HL-60 (cell line): Measurements from ENCODE around the gene YY1.

Experiments
- DNase-seq, 2 experiments: peaks; one replicate each; pipeline ENCODE4 v3.0.0-alpha.2; 2010 to 2020; ENCODE audit warnings: low read depth in 1 of 2, low spot score in 1 of 2
- H3K27ac ChIP-seq: fragments of 250-450 bp; sonication (Bioruptor Pico); replicated peaks from 2 replicates; pipeline ENCODE4 v1.5.1; 2020; ENCODE audit warnings: mild to moderate bottlenecking, moderate library complexity
- H3K27me3 ChIP-seq: fragments of 250-450 bp; sonication (Bioruptor Pico); 2 replicates; pipeline ENCODE4 v1.5.1; 2021; ENCODE audit warnings: mild to moderate bottlenecking, moderate library complexity; ENCODE audit not compliant: insufficient read depth, poor library complexity, severe bottlenecking
- H3K4me3 ChIP-seq: replicated peaks from 2 replicates; pipeline ENCODE4 v1.5.1; 2011; ENCODE audit warnings: mild to moderate bottlenecking, control low read depth, low read length; ENCODE audit not compliant: insufficient read depth
- GABPA ChIP-seq: IDR thresholded peaks from 2 replicates; pipeline ENCODE4 v1.6.1; 2012; ENCODE audit warnings: low read depth
- POLR2AphosphoS5 ChIP-seq: IDR thresholded peaks from 2 replicates; pipeline ENCODE4 v1.6.1; 2012; ENCODE audit warnings: low read depth
- SPI1 ChIP-seq: IDR thresholded peaks from 2 replicates; pipeline ENCODE4 v1.6.1; 2012; ENCODE audit warnings: low read depth, mild to moderate bottlenecking, borderline replicate concordance
- TF ChIP-seq, protein P1 (sequence below): IDR thresholded peaks from 2 replicates; pipeline ENCODE4 v1.6.1; 2012; ENCODE audit warnings: low read depth; ENCODE audit not compliant: insufficient replicate concordance
- TF ChIP-seq, protein P2 (sequence below): IDR thresholded peaks from one replicate; pipeline ENCODE4 v1.5.1; 2011; ENCODE audit warnings: low read length, control low read depth, inconsistent platforms; ENCODE audit not compliant: insufficient read depth

YY1 gene

DNA sequence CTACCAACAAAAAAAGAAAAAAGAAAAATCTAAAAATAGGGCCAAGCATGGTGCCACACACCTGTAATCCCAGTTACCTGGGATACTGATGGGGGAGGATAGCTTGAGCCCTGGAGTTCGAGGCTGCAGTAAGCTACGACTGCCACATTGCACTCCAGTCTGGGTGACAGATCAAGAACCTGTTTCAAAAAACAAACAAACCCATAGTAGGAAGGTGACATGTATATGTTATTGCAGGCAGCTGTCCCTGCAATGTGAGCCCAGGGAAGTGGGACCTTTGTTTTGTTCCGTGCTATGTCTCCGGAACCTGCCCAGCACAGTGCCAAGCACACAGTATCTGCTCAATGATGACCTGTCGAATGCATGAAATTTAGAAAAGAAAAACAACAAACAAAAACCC is 37.2 kb upstream of the YY1 start:
- no peak overlapping the region for H3K27ac ChIP-seq
- H3K4me3 ChIP-seq = no peak overlapping the region
- H3K27me3 ChIP-seq = no peaks in the 10 kb centered on the region
- no peak for TF ChIP-seq SPI1
- TF ChIP-seq, protein P1, sequence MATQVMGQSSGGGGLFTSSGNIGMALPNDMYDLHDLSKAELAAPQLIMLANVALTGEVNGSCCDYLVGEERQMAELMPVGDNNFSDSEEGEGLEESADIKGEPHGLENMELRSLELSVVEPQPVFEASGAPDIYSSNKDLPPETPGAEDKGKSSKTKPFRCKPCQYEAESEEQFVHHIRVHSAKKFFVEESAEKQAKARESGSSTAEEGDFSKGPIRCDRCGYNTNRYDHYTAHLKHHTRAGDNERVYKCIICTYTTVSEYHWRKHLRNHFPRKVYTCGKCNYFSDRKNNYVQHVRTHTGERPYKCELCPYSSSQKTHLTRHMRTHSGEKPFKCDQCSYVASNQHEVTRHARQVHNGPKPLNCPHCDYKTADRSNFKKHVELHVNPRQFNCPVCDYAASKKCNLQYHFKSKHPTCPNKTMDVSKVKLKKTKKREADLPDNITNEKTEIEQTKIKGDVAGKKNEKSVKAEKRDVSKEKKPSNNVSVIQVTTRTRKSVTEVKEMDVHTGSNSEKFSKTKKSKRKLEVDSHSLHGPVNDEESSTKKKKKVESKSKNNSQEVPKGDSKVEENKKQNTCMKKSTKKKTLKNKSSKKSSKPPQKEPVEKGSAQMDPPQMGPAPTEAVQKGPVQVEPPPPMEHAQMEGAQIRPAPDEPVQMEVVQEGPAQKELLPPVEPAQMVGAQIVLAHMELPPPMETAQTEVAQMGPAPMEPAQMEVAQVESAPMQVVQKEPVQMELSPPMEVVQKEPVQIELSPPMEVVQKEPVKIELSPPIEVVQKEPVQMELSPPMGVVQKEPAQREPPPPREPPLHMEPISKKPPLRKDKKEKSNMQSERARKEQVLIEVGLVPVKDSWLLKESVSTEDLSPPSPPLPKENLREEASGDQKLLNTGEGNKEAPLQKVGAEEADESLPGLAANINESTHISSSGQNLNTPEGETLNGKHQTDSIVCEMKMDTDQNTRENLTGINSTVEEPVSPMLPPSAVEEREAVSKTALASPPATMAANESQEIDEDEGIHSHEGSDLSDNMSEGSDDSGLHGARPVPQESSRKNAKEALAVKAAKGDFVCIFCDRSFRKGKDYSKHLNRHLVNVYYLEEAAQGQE = no peak
- DNase-seq = no peak

DNA sequence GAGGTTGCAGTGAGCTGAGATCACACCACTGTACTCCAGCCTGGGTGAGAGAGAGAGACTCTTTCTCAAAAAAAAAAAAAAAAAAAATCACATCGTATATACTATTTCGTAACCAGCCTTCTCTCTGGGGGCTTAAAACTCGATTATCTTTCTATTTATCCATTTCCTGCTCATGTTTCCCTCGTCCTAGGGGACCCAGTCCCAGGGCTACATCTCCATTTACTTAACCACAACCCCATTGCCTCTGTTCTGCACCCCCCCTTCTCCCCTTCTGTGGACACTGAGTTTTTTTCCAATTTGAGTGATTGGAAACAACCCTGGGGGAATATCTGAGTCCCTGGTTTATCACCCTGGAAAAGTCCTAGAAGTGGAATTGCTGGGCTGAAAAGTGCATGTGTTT is 36.2 kb upstream of the YY1 start:
- Histone ChIP-seq H3K4me3 (no peak overlapping the region), H3K27ac (no peak overlapping the region), H3K27me3 (no peaks in the 10 kb centered on the region)
- no peak for DNase-seq
- TF ChIP-seq SPI1 (no peak), POLR2AphosphoS5 (no peak), GABPA (no peak)
- TF ChIP-seq, protein P1 = no peak
- TF ChIP-seq, protein P2, sequence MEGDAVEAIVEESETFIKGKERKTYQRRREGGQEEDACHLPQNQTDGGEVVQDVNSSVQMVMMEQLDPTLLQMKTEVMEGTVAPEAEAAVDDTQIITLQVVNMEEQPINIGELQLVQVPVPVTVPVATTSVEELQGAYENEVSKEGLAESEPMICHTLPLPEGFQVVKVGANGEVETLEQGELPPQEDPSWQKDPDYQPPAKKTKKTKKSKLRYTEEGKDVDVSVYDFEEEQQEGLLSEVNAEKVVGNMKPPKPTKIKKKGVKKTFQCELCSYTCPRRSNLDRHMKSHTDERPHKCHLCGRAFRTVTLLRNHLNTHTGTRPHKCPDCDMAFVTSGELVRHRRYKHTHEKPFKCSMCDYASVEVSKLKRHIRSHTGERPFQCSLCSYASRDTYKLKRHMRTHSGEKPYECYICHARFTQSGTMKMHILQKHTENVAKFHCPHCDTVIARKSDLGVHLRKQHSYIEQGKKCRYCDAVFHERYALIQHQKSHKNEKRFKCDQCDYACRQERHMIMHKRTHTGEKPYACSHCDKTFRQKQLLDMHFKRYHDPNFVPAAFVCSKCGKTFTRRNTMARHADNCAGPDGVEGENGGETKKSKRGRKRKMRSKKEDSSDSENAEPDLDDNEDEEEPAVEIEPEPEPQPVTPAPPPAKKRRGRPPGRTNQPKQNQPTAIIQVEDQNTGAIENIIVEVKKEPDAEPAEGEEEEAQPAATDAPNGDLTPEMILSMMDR = no peak

DNA sequence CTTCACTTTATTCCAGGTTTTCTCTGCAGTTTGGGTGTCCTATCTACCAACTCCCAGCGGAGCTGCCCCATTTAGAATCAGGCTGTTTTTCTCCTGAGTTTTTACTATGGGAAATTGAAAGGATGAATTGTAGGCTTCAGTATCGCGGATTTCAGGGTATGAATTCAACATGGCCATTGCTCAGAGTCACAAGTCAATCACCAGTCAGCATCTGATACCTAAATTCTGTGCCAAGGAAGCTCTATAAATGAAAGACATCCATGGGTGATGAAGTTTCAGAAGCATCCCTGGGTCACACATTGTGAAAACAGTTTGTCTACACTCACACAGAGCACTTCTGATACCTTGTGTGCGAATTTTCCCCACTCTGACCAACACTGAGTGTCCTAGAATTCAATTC is 35.8 kb upstream of the YY1 start:
- H3K4me3 ChIP-seq = no peak overlapping the region
- no peak overlapping the region for H3K27ac ChIP-seq
- no peaks in the 10 kb centered on the region for H3K27me3 ChIP-seq
- TF ChIP-seq GABPA (no peak), SPI1 (no peak), POLR2AphosphoS5 (no peak)
- TF ChIP-seq, protein P2 = no peak
- TF ChIP-seq, protein P1 = no peak
- DNase-seq = no peak
